NB4 (cell line): ENCODE measurements around the gene PRKG1.

Experiments
- CTCF ChIP-seq: IDR thresholded peaks from one replicate; pipeline ENCODE4 v1.5.1; 2012; ENCODE audit warnings: low read depth, low read length
- POLR2A ChIP-seq: IDR thresholded peaks from 2 replicates; pipeline ENCODE4 v1.6.1; 2011; ENCODE audit warnings: mild to moderate bottlenecking; ENCODE audit not compliant: insufficient read length; ENCODE audit errors: extremely low read depth

GRCh38 chr10:52249850-52250395 is 1175.6 kb downstream of the PRKG1 start:
- TF ChIP-seq POLR2A: no peak
- TF ChIP-seq CTCF: no peak
